GM12891 (cell line): ENCODE data around the gene RGS7.

Experiments used
- DNase-seq: peaks from one replicate; pipeline ENCODE4 v3.0.0; 2011; ENCODE audit warnings: low spot score; ENCODE audit not compliant: insufficient read length
- FAIRE-seq: peaks from 2 replicates; lab custom pipeline; 2011; peaks lifted over from hg19 to GRCh38; lab: Jason Lieb, UNC
- PAX5 ChIP-seq: IDR thresholded peaks from 2 replicates; pipeline ENCODE4 v1.6.1; 2011; ENCODE audit warnings: low read length, moderate library complexity, mild to moderate bottlenecking; ENCODE audit not compliant: insufficient read depth, severe bottlenecking
- POLR2A ChIP-seq: IDR thresholded peaks from 2 replicates; pipeline ENCODE4 v1.6.1; 2011; ENCODE audit warnings: low read depth, low read length, control low read depth
- POLR2AphosphoS5 ChIP-seq: IDR thresholded peaks from 2 replicates; pipeline ENCODE4 v1.6.1; 2011; ENCODE audit warnings: low read depth, low read length, control low read depth
- POU2F2 ChIP-seq: IDR thresholded peaks from 2 replicates; pipeline ENCODE4 v1.6.1; 2011; ENCODE audit warnings: low read depth, mild to moderate bottlenecking, control low read depth, low read length, moderate library complexity
- SPI1 ChIP-seq: IDR thresholded peaks from 2 replicates; pipeline ENCODE4 v1.6.1; 2011; ENCODE audit warnings: low read depth, low read length, control low read depth
- TAF1 ChIP-seq: IDR thresholded peaks from 2 replicates; pipeline ENCODE4 v1.6.1; 2011; ENCODE audit warnings: low read depth, low read length, control low read depth

Gene RGS7

DNA sequence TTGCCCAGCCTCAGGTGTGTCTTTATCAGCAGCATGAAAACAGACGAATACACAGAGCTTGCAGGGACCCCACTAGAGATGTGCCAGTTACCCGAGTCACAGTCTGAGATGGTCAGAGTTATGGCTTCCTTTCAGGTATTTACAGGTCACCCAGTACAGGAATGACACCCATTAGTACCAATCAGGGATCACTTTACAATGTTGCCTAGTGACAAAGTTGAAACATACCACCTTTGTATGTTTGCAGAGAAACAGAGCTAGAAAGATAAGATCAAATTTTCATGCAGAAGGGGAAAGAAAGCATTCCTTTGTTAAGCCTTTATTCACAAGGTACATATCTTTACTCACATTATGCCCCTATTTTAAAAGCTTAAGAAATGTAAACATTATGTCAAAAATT lies 137.6 kb downstream of the RGS7 start:
- DNase-seq (no peak), FAIRE-seq (no peak)
- TF ChIP-seq POU2F2: no peak
- no peak for TF ChIP-seq POLR2AphosphoS5
- TF ChIP-seq PAX5: no peak
- no peak for TF ChIP-seq TAF1
- no peak for TF ChIP-seq POLR2A

DNA sequence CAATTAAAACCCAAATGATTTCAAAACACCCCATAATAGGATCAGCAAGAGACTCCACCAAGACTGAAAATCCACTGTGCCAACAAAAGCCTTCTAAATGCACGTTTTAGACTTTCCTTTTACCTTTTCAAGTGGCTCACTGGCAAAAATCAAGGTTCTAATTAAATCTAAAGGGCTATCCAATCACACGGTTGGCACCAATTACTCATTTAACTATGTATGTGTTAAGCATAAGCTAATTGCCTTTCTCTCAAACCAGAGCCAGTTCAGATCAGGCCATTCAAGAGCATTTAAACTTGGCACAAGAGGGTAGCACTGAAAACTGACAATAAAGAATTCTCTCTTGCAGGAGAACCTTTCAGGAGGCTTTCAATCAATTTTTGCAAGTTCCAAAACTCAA lies 139.5 kb downstream of the RGS7 start:
- DNase-seq: no peak
- FAIRE-seq: no peak
- TF ChIP-seq POLR2A (no peak), POU2F2 (no peak), PAX5 (no peak), POLR2AphosphoS5 (no peak), SPI1 (no peak), TAF1 (no peak)

DNA sequence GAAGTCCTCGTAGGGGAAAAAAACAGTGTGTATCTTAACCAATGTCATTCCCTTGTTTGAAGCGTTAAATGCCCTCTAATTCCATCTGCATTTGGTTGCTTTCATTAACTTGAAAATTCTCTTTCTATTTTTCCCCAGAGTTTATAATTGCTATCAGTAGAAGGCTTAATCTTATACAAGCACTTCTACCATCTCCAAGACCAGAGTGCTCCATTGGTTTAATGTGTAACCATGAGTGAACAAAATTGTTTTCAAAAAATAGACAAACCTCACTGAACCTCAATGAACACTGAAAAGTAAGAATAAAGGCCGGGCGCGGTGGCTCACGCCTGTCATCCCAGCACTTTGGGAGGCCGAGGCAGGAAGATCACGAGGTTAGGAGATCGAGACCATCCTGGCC lies 141.3 kb downstream of the RGS7 start:
- no peak for FAIRE-seq
- DNase-seq: no peak
- no peak for TF ChIP-seq POU2F2

DNA sequence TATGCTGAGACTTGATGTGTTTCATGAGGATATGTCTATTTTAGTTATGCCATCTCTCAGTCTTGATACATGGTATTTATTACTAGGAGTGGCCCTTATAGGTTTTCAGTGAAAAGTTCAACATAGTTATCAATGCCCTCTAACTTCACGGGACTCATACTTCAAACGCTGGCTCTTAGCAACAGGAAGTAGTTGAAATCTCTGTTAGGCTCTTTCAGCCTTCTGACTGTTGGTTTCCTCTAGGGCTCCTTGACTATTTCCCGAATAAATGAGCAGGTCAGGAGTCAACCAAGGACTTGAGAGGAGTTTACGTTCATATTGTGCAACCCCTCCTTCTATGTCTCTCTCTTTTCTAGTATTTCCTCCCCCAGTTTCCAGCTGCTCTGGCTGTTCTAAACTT lies 141.8 kb downstream of the RGS7 start:
- no peak for DNase-seq
- TF ChIP-seq TAF1 (no peak), POLR2AphosphoS5 (no peak), PAX5 (no peak), SPI1 (no peak), POU2F2 (no peak), POLR2A (no peak)
- FAIRE-seq: no peak

DNA sequence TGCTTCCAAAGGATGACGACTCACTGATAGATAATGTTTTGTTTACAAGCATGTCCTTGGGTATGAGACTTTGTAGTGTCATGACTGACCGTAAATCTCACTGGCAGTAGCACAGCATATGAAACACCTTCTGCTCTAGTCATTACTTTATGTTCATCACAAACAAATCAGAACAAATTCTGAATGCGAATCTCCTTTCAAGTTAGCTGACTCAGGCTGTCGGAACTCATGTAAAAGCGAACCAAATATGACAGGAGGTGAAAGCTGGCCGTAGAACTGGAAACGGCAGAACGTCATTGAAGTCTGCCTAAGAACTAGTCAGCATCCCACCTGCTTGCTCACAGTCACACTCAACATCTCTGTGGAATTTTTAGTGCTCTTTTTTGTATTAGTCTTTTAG lies 143.9 kb downstream of the RGS7 start:
- DNase-seq: no peak
- TF ChIP-seq POLR2A: no peak
- TF ChIP-seq SPI1: no peak
- no peak for TF ChIP-seq POLR2AphosphoS5
- no peak for TF ChIP-seq POU2F2
- TF ChIP-seq TAF1: no peak
- no peak for TF ChIP-seq PAX5
- no peak for FAIRE-seq

DNA sequence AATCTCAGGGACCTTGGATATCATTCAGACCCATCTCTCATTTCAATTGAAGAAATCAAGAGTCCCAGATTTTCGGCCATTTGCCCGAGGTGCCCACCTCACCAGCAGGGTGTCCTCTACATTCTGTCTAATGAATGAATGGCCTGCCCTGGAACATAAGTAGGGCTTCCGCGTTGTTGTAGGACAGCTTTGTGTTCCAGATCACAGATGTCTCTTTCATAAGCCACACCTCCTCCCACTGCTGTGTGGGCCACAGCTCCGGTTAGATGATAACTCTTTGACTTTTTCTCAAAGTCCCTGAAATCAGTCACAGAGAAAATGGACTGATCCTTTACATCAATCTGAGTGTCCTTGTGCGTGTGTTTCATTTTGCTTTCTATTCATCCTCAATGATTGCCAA lies 144.4 kb downstream of the RGS7 start:
- FAIRE-seq: no peak
- no peak for DNase-seq
- TF ChIP-seq SPI1 (no peak), POLR2AphosphoS5 (no peak), PAX5 (no peak), POLR2A (no peak), TAF1 (no peak), POU2F2 (no peak)

DNA sequence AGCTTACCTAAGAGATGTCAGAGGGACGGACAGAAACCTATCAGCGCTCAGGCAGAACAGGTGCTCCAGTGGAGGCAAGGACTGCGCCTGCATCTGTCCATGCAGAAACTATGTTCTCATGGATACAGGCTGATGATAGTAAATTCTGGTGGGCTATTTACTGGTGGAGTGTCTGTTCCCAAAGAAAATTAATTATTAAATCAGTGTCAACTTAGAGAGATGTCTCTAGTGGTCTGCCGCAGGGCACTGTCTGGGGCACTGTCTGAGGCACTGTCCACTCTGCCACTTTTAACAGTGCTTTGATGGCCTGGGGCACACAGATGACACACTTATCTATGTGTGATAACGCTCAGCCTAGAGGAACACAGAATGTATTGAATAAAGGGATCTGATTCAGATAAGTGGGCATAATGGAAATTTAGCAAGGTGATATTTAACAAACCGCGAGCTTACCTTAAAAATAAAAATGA lies 148.1 kb downstream of the RGS7 start:
- FAIRE-seq (no peak), DNase-seq (no peak)
- TF ChIP-seq TAF1: no peak
- TF ChIP-seq PAX5: no peak
- no peak for TF ChIP-seq POLR2AphosphoS5
- TF ChIP-seq POU2F2: no peak
- TF ChIP-seq POLR2A: no peak
- no peak for TF ChIP-seq SPI1

DNA sequence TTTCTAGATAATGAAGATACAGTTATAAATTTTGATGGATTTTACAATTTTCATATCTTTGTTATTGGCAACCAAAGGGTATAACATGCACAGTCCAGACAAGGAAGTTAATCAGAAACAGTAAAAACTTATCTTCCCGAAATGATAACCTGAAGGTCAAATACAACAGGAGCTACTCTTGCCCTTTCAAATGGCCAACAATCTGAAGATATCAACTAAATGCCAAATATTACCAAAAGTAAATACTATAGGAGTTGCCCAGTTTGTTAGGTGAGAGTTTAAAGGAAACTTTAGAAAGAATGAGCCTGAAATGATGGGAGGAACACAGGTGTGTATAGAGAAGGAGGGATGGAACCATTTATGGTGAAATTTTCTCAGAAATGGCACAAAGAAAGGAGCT lies 153.2 kb downstream of the RGS7 start:
- DNase-seq (no peak), FAIRE-seq (no peak)
- TF ChIP-seq TAF1 (no peak), POLR2AphosphoS5 (no peak), SPI1 (no peak), POLR2A (no peak), PAX5 (no peak), POU2F2 (no peak)

DNA sequence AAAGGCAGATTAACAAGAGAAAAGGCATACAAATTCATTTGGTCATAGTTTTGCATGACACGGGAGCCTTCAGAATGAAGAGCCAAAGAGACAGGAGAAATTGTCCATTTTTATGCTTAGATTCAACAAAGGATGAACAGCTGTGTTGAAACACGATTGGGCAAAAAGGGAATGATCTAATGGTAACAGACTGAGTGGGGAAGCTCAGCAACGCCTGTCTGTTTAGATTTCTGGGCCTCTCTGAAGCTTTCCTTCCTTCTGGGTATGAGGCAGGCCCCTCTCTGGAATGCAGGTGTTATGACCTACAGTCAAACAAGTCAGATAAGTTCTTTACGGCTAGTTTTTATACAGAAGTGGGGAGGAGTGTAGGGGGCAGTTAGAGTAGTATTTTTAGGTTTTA lies 154.6 kb downstream of the RGS7 start:
- no peak for FAIRE-seq
- no peak for DNase-seq
- TF ChIP-seq TAF1 (no peak), POU2F2 (no peak), PAX5 (no peak), POLR2AphosphoS5 (no peak), SPI1 (no peak), POLR2A (no peak)

DNA sequence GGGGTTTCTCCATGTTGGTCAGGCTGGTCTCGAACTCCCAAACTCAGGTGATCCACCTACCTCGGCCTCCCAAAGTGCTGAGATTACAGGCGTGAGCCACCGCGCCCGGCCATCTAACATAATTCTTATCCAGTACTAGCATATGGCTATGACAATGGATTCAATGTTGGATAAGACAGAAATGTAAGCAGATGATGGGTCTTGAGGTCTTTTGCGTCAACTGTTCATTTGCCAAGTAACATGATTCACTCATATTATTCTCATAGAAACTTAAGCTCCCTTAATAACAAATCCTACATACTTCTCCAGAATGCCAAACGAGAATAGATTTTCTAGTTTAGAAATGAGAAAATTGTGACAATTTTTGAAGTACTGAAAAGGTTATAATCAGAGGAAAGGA lies 170.3 kb downstream of the RGS7 start:
- no peak for TF ChIP-seq SPI1
- no peak for TF ChIP-seq PAX5
- no peak for TF ChIP-seq TAF1
- TF ChIP-seq POLR2AphosphoS5: no peak
- no peak for TF ChIP-seq POLR2A
- no peak for TF ChIP-seq POU2F2
- DNase-seq (no peak), FAIRE-seq (no peak)

DNA sequence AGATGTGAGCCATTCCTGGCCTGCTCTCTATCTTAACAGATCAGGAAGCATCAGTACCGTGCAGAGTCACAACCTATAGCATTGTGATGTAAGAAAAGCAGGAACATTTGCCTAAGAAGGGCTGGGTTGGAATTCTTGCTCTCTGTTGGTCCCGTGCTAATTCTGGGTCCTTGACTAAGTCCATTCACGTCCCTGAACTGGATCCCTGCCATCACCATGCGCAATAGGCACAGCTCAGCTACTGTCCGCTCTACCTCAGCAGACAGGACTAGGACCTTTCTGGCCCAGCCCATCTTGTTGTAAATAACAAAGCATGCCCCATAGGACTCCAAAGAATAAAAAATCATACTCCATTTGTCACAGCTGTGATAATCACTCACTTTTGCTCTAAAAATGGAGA lies 175.0 kb downstream of the RGS7 start:
- FAIRE-seq: no peak
- no peak for DNase-seq
- TF ChIP-seq POU2F2: no peak
- no peak for TF ChIP-seq TAF1
- TF ChIP-seq POLR2AphosphoS5: no peak
